ENCODE data around the gene TNPO3.

TNPO3 gene

DNA sequence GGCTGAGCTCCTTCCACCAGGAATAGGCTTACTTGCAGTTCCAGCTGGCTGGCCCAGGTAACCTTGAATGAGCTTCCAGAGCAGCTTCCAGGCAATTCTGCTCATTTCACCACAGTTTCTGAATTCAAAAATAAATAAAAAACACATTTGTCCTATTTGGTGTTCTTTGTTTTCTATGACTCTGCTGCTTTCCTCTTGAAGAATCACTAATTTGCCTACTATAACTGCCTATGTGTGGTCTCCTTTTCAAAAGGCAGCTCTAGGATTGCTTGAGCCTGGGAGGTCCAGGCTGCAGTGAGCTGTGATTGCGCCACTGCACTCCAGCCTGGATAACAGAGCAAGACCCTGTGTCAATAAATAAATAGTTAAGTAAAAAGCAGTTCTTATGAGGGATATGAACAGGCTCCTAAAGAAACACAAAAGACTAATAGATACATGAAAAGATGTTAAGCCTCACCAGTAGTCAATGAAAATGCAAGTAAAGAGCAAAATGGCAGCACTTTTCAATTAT is 19.5 kb upstream of the TNPO3 start:
- no peaks in the 10 kb centered on the region for H3K9me3 ChIP-seq (replicated peaks in 1 of 2; ENCODE audit: control insufficient read depth in 2 of 2, insufficient read depth in 1 of 2, low read depth in 1 of 2, low read length in 2 of 2)
- no peak overlapping the region for H3K4me3 ChIP-seq (ENCODE audit: low read length in 2 of 2)
- H2AFZ ChIP-seq (ENCODE audit: low read length): no peak overlapping the region
- no peak overlapping the region for H2BK12ac ChIP-seq (ENCODE audit: low read length)
- no peak overlapping the region for H3K4me2 ChIP-seq (ENCODE audit: insufficient read depth, low read length, poor library complexity, severe bottlenecking)
- WGBS, 2 donors (ENCODE audit: extremely low coverage in 2 of 2, insufficient read length in 2 of 2, insufficient replicate concordance in 1 of 2): no CpG with 5 or more reads among the region's 1 CpG
- DNase-seq (ENCODE audit: low spot score): no peak
- no peaks in the 10 kb centered on the region for H3K4me1 ChIP-seq (ENCODE audit: control insufficient read depth in 2 of 2, insufficient read depth in 1 of 2, low read depth in 1 of 2, low read length in 2 of 2)
- no peak overlapping the region for H3K27ac ChIP-seq (replicated peaks; ENCODE audit: low read length)
- no peak overlapping the region for H3K14ac ChIP-seq (ENCODE audit: low read length)
- H3K23ac ChIP-seq (ENCODE audit: low read depth, low read length, poor library complexity): no peak overlapping the region
- no peak overlapping the region for H2BK120ac ChIP-seq (ENCODE audit: low read depth, low read length)
- H4K8ac ChIP-seq (ENCODE audit: low read depth, low read length): no peak overlapping the region
- no peak overlapping the region for H2BK15ac ChIP-seq (ENCODE audit: low read length)
- no peaks in the 10 kb centered on the region for H3K36me3 ChIP-seq (replicated peaks in 1 of 2; ENCODE audit: control insufficient read depth in 2 of 2, insufficient read depth in 2 of 2, low read length in 2 of 2)
- H2BK5ac ChIP-seq (ENCODE audit: low read length): no peak overlapping the region
- no peaks in the 10 kb centered on the region for H3K79me1 ChIP-seq (ENCODE audit: low read depth, low read length)
- peaks cover 0 to 4% (median 0%) of the 10 kb centered on the region in 3 experiments for H3K27me3 ChIP-seq (ENCODE audit: control insufficient read depth in 3 of 3, insufficient read depth in 3 of 3, low read depth in 1 of 3, low read length in 3 of 3)
- no peak overlapping the region for H3K4ac ChIP-seq (ENCODE audit: low read length)
- no peak overlapping the region for H4K91ac ChIP-seq (ENCODE audit: low read depth, low read length, poor library complexity)
- H3K18ac ChIP-seq (ENCODE audit: low read length): no peak overlapping the region
- H2AK5ac ChIP-seq (ENCODE audit: low read depth, low read length): no peak overlapping the region
- no peak overlapping the region for H3K9ac ChIP-seq (ENCODE audit: low read depth, low read length, poor library complexity)

DNA sequence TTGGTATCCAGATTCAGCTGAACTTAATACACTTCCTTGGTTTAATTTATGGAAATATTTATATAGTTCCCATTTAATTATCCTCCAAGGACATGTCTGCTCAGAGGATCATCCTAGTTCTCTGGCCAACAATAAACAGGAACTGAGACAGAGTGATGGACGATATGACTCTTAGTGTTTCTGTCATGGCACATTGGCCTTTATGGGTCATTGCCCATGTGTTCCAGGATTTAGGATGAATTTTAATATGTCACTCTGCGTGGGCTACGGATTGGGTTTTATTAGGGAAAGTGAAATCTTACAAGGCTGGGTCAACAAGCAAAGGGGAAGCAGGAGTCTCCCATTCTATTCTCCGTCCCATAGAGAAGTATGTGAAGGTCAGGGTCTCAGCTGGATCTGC is 18.8 kb upstream of the TNPO3 start:
- Histone ChIP-seq H2AK5ac (ENCODE audit: low read depth, low read length) (no peak overlapping the region), H3K23ac (ENCODE audit: low read depth, low read length, poor library complexity) (no peak overlapping the region), H2BK5ac (ENCODE audit: low read length) (no peak overlapping the region), H3K9ac (ENCODE audit: low read depth, low read length, poor library complexity) (no peak overlapping the region), H3K79me1 (ENCODE audit: low read depth, low read length) (no peaks in the 10 kb centered on the region), H2BK120ac (ENCODE audit: low read depth, low read length) (no peak overlapping the region), H3K36me3 (replicated peaks in 1 of 2; ENCODE audit: control insufficient read depth in 2 of 2, insufficient read depth in 2 of 2, low read length in 2 of 2) (no peaks in the 10 kb centered on the region), H3K4me1 (ENCODE audit: control insufficient read depth in 2 of 2, insufficient read depth in 1 of 2, low read depth in 1 of 2, low read length in 2 of 2) (no peaks in the 10 kb centered on the region), H3K9me3 (replicated peaks in 1 of 2; ENCODE audit: control insufficient read depth in 2 of 2, insufficient read depth in 1 of 2, low read depth in 1 of 2, low read length in 2 of 2) (no peaks in the 10 kb centered on the region), H4K91ac (ENCODE audit: low read depth, low read length, poor library complexity) (no peak overlapping the region), H3K4ac (ENCODE audit: low read length) (no peak overlapping the region), H2BK15ac (ENCODE audit: low read length) (no peak overlapping the region), H3K18ac (ENCODE audit: low read length) (no peak overlapping the region), H4K8ac (ENCODE audit: low read depth, low read length) (no peak overlapping the region), H3K27ac (replicated peaks; ENCODE audit: low read length) (no peak overlapping the region), H3K4me3 (ENCODE audit: low read length in 2 of 2) (no peak overlapping the region), H3K4me2 (ENCODE audit: insufficient read depth, low read length, poor library complexity, severe bottlenecking) (no peak overlapping the region), H2BK12ac (ENCODE audit: low read length) (no peak overlapping the region), H3K14ac (ENCODE audit: low read length) (no peak overlapping the region), H3K27me3 (ENCODE audit: control insufficient read depth in 3 of 3, insufficient read depth in 3 of 3, low read depth in 1 of 3, low read length in 3 of 3) (peaks cover 0 to 8% (median 0%) of the 10 kb centered on the region in 3 experiments), H2AFZ (ENCODE audit: low read length) (no peak overlapping the region)
- DNase-seq (ENCODE audit: low spot score): no peak
- WGBS, 2 donors (ENCODE audit: extremely low coverage in 2 of 2, insufficient read length in 2 of 2, insufficient replicate concordance in 1 of 2): no CpG with 5 or more reads among the region's 4 CpGs

DNA sequence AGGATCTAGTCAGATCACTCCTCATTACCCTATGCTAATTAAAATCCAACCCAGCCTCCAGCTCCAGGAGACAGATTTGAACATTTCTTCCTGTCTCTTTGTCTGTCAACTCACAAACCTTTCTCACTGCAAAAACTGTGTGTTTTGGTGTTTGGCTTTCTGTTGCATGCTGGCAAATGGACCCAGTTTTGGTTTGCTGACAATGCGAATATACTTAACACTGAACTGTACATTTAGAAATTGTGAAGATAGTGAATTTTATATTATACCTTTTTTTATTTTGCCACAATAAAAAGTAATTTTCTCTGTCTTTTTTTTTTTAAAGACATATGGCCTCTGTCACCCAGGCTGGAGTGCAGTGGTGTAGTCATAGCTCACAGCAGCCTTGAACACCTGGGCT is 18.3 kb upstream of the TNPO3 start:
- Histone ChIP-seq H3K23ac (ENCODE audit: low read depth, low read length, poor library complexity) (no peak overlapping the region), H2BK120ac (ENCODE audit: low read depth, low read length) (no peak overlapping the region), H3K4ac (ENCODE audit: low read length) (no peak overlapping the region), H3K36me3 (replicated peaks in 1 of 2; ENCODE audit: control insufficient read depth in 2 of 2, insufficient read depth in 2 of 2, low read length in 2 of 2) (no peaks in the 10 kb centered on the region), H3K27ac (replicated peaks; ENCODE audit: low read length) (no peak overlapping the region), H2AFZ (ENCODE audit: low read length) (no peak overlapping the region), H3K4me3 (ENCODE audit: low read length in 2 of 2) (no peak overlapping the region), H2BK12ac (ENCODE audit: low read length) (no peak overlapping the region), H2BK15ac (ENCODE audit: low read length) (no peak overlapping the region), H2AK5ac (ENCODE audit: low read depth, low read length) (no peak overlapping the region), H2BK5ac (ENCODE audit: low read length) (no peak overlapping the region), H3K9ac (ENCODE audit: low read depth, low read length, poor library complexity) (no peak overlapping the region), H3K4me1 (ENCODE audit: control insufficient read depth in 2 of 2, insufficient read depth in 1 of 2, low read depth in 1 of 2, low read length in 2 of 2) (no peaks in the 10 kb centered on the region), H3K18ac (ENCODE audit: low read length) (no peak overlapping the region), H4K91ac (ENCODE audit: low read depth, low read length, poor library complexity) (no peak overlapping the region), H3K14ac (ENCODE audit: low read length) (no peak overlapping the region), H3K9me3 (replicated peaks in 1 of 2; ENCODE audit: control insufficient read depth in 2 of 2, insufficient read depth in 1 of 2, low read depth in 1 of 2, low read length in 2 of 2) (no peaks in the 10 kb centered on the region), H3K27me3 (ENCODE audit: control insufficient read depth in 3 of 3, insufficient read depth in 3 of 3, low read depth in 1 of 3, low read length in 3 of 3) (peaks cover 0 to 11% (median 0%) of the 10 kb centered on the region in 3 experiments), H3K4me2 (ENCODE audit: insufficient read depth, low read length, poor library complexity, severe bottlenecking) (no peak overlapping the region), H3K79me1 (ENCODE audit: low read depth, low read length) (no peaks in the 10 kb centered on the region), H4K8ac (ENCODE audit: low read depth, low read length) (no peak overlapping the region)
- no CpG with 5 or more reads among the region's 1 CpG for WGBS, 2 donors (ENCODE audit: extremely low coverage in 2 of 2, insufficient read length in 2 of 2, insufficient replicate concordance in 1 of 2)
- no peak for DNase-seq (ENCODE audit: low spot score)

DNA sequence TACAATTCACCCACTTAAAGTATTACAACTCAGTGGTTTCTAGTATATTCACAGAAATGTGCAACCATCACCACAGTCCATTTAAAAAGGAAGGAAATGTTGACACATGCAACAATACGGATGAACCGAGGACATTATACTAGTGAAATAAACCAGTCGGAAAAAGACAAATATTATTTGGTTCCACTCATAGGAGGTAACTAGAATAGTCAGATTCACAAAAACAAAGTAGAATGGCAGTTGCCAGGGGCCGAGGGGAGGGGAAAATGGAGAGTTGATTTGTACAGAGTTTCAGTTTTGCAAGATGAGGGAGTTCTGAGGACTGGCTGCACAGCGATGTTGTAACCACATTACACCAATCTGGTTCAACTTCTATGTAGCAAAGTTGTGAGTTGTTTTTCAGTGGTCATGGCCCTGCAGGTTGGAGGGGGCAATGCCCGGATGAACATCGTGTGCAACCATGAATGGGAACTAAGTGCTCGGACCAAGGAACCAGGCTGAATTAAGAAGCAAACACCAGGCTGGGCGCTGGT is 17.6 kb upstream of the TNPO3 start:
- no peak overlapping the region for H2AK5ac ChIP-seq (ENCODE audit: low read depth, low read length)
- no peaks in the 10 kb centered on the region for H3K79me1 ChIP-seq (ENCODE audit: low read depth, low read length)
- H4K8ac ChIP-seq (ENCODE audit: low read depth, low read length): no peak overlapping the region
- no peak overlapping the region for H3K18ac ChIP-seq (ENCODE audit: low read length)
- WGBS, 2 donors (ENCODE audit: extremely low coverage in 2 of 2, insufficient read length in 2 of 2, insufficient replicate concordance in 1 of 2): no CpG with 5 or more reads among the region's 9 CpGs
- H3K27ac ChIP-seq (replicated peaks; ENCODE audit: low read length): no peak overlapping the region
- H2BK12ac ChIP-seq (ENCODE audit: low read length): no peak overlapping the region
- no peaks in the 10 kb centered on the region for H3K9me3 ChIP-seq (replicated peaks in 1 of 2; ENCODE audit: control insufficient read depth in 2 of 2, insufficient read depth in 1 of 2, low read depth in 1 of 2, low read length in 2 of 2)
- H3K9ac ChIP-seq (ENCODE audit: low read depth, low read length, poor library complexity): no peak overlapping the region
- H2BK15ac ChIP-seq (ENCODE audit: low read length): no peak overlapping the region
- no peaks in the 10 kb centered on the region for H3K4me1 ChIP-seq (ENCODE audit: control insufficient read depth in 2 of 2, insufficient read depth in 1 of 2, low read depth in 1 of 2, low read length in 2 of 2)
- H3K4ac ChIP-seq (ENCODE audit: low read length): no peak overlapping the region
- no peak overlapping the region for H3K4me3 ChIP-seq (ENCODE audit: low read length in 2 of 2)
- H2BK120ac ChIP-seq (ENCODE audit: low read depth, low read length): no peak overlapping the region
- no peaks in the 10 kb centered on the region for H3K36me3 ChIP-seq (replicated peaks in 1 of 2; ENCODE audit: control insufficient read depth in 2 of 2, insufficient read depth in 2 of 2, low read length in 2 of 2)
- DNase-seq (ENCODE audit: low spot score): no peak
- no peak overlapping the region for H3K14ac ChIP-seq (ENCODE audit: low read length)
- no peak overlapping the region for H2AFZ ChIP-seq (ENCODE audit: low read length)
- no peak overlapping the region for H2BK5ac ChIP-seq (ENCODE audit: low read length)
- H4K91ac ChIP-seq (ENCODE audit: low read depth, low read length, poor library complexity): no peak overlapping the region
- H3K27me3 ChIP-seq (ENCODE audit: control insufficient read depth in 3 of 3, insufficient read depth in 3 of 3, low read depth in 1 of 3, low read length in 3 of 3): peaks cover 0 to 17% (median 0%) of the 10 kb centered on the region in 3 experiments
- no peak overlapping the region for H3K23ac ChIP-seq (ENCODE audit: low read depth, low read length, poor library complexity)
- H3K4me2 ChIP-seq (ENCODE audit: insufficient read depth, low read length, poor library complexity, severe bottlenecking): no peak overlapping the region

Data from neuronal stem cell (in vitro differentiated cells).